Measurements from ENCODE around the gene SLC27A6.

GRCh38 chr5:129043894-129044293 is 78.6 kb downstream of the SLC27A6 start:
- TF ChIP-seq EZH2phosphoT487 (IDR thresholded peaks at IDR 0.05; ENCODE audit: borderline replicate concordance), result no peak
- TF ChIP-seq, protein P1, sequence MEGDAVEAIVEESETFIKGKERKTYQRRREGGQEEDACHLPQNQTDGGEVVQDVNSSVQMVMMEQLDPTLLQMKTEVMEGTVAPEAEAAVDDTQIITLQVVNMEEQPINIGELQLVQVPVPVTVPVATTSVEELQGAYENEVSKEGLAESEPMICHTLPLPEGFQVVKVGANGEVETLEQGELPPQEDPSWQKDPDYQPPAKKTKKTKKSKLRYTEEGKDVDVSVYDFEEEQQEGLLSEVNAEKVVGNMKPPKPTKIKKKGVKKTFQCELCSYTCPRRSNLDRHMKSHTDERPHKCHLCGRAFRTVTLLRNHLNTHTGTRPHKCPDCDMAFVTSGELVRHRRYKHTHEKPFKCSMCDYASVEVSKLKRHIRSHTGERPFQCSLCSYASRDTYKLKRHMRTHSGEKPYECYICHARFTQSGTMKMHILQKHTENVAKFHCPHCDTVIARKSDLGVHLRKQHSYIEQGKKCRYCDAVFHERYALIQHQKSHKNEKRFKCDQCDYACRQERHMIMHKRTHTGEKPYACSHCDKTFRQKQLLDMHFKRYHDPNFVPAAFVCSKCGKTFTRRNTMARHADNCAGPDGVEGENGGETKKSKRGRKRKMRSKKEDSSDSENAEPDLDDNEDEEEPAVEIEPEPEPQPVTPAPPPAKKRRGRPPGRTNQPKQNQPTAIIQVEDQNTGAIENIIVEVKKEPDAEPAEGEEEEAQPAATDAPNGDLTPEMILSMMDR (conservative IDR thresholded peaks at IDR 0.05; ENCODE audit: low read length), result no peak

Measured in Loucy (cell line).